HG03196 (cell line): ENCODE results near the gene CACNA2D4.

ENCODE experiments used
- ATAC-seq: cut with Tn5 transposase; IDR thresholded peaks from one replicate; pipeline ENCODE4 v1.9.1; 2021; ENCODE audit not compliant: unreplicated experiment

Gene CACNA2D4

DNA sequence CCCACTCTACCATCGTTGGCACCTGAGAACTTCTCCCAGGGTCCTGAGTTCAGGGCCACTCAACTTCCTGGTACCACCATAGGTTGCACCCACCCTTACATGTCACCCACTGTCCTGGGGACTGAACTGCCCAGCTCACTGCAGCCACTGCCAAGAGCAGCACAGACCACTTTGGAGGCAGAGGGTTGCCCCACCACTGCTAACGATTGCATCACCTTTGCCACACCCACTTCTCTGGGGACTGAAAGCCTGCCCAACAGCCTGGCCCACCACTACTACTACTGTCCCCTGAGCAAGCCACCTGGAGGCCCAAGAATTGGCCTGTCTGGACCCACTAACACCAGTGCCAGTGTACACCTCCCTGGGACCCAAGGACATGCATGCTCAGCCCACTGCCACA is 27.6 kb downstream of the CACNA2D4 start:
- no peak for ATAC-seq

DNA sequence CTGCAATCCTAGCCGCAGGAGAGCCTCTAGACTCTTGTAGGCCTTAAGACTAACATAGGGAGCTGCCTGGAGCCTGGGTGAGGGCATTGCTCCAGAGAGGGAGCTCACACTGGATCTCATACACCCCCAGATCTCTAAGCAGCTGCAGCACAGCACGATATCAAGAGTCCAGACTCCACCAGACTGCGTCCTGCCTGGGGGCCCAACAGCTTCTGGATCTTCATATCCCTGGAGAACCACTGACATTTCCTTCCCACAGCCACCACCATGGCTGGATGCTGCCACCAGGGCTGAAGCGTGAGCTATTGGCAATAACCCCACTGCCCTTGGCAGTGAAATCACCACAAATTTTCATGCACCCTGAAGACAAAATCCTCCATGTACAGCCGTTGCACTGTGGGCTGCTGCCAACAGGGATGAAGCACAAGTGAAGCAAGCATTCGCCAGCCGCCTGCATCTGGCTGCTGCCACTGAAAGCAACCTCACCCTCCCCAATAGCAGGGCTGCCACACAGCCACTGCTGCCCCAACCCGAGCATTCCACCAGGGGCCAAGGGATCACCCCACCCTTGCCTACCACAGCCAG is 28.2 kb downstream of the CACNA2D4 start:
- no peak for ATAC-seq

DNA sequence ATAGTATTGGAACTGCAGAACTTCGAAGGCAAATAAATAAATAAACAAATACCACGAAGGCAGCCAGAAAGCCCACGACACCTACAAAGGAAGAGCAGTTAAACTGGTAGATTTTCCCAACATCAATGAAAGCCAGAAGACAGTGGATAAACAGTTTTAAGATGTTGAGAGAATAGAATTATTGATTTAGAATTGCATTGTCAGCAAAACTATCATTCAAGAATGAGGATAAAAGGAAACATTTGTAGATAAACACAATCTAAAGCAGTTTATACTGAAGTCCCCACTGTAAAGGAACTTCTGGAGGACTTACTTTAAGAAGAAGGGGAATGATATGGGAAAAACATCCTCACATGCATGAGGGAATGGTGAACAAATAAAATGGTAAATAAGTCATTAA is 29.5 kb downstream of the CACNA2D4 start:
- ATAC-seq, result no peak

DNA sequence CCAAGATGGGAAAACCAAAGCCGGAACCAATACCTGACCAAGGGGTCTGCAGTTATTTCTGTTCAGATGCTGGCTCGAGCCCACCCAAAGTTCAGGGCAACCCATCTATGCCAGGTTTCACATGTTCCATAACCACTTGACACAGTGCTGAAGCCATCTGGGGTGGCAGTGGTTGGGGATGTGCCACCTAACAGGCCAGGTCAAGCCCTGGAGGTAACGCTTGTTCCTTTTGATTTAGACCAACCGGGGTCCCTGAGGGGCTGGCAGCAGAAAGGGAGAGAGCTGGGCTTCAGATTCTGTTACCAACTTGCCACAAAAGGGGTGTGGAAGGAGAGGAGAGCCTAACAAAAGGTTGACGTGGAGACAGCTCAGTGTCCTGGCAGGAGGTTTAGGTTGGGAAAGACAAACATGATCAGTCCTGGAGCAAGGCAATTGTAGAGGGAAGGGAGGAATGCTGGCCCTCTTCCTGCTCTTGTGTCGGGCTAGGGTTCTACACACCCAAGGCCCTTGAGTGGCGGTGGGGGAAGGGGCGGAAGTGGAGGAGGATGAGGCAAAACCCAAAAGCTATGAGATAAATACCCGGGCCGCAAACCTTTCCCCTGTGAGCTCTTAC is 31.9 kb downstream of the CACNA2D4 start:
- ATAC-seq, result no peak

DNA sequence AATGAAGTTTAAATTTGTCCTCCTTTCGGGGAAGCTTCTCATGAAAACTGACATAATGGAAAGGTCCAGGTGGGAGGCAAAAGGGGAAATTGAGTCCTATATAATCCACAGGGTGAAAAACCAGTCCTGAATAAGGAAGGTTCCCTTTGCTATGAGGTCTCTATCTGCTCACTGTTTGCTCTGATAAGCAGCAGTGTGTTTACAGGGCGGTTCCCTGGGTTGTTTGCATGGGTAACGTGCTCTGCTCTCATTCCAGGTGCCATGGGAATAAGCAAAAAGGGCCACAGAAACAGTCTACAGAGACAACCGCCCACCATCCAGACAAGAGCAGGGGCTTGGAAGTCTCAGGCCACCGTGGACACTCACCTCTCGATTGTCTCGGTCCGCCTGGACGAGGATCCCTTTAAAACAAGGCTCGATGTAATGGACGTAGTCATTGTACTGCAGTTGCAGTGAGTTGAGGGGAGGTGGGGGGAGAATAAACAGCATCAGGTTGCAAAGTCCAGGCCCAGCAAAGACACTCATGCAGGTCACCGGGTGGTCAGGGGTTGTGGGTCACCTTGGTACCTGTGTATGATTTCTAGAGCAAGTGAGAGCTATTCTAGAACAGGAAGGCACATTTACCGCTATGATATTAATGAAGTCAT is 32.7 kb downstream of the CACNA2D4 start:
- ATAC-seq, result no peak

DNA sequence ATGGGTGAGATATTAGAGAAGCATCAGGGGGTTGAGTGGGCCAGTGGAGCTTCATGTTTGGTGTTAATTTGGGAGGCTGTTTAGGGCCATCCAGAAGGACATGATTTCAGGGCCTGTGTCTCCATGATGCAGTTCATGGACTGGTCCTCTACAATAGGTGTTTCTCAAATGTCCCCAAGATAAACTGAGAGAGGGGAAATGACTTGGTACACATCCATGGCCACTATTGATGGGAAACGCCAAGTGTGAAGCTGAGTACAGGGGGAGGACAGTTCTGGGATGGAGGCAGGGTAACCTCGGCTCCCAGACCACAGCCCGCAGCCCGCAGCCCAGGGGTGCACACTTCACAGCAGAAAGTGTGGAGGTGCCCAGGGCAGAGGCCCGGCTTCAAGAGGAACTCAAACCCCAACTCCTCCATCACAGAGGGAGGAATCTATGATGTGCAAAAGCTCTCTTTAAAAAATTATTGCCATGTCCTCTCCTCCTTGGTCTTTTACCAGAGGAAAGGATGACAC is 33.3 kb downstream of the CACNA2D4 start:
- ATAC-seq, result no peak

DNA sequence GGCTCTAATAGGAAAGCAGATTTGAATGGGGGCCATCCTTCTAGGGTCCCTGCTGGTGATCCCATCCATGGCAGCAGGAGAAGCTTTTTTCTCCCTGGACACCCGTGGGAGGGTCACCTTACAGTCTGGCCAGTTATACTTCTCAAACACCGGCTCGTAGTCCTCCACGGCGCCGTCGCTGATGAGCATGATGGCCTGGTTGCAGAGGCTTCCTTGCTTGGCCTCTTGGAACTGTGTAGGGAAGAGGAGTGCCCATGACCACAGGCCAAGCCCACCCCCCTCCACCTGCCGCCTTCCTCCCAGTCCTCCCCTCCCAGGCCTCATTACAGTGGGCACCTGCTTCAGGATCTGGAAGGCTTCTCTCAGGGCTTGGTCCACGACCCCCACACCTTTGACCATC is 33.8 kb downstream of the CACNA2D4 start:
- no peak for ATAC-seq

DNA sequence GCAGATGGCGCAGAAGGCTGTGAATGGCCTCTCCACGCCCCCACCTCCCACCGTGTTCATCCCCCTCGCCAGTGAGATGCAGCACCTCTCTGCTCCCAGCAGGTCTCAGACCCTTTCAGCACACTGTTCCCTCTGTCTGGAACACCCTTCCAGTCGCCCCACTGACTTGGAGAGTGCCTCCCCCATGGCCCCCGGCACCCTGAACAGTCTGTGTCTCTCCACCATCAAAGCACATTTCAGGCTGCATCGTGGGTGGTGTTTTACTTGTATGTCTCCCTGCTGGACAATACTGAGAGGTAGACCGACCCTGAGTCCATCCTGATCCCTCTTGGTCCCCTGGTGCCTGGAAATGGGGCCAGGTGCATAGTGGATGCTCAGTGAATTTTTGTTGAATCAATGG is 34.9 kb downstream of the CACNA2D4 start:
- no peak for ATAC-seq

DNA sequence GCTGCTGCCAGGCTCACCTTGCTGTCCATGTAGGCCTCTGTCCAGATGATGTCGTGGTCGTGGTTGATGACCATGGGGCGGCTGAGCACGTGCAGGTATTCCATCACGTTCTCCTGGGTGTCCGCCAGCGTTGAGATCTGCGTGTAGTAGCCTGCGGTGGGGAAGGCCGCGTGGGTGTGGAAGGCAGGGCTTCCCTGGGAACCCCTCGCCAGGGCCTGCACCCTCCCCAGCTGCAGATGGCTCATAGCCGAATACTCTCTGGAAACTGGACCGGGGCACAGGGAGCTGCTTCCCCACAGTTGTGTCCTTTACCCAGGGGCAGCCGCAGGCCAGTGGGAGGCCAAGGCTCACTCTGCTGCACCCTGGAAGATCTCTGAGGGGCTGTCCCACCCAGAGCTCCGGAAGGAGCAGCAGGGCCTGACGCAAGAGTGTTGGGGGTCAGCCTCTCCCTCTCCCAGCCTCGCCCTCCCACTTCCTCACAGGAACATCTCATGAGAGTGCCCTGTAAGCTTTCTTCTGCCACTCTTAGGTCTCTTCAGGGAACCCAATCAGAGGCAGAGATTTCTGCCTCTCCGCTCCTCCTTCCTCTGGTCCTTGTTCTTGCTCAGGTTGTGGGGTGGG is 35.5 kb downstream of the CACNA2D4 start:
- no peak for ATAC-seq

DNA sequence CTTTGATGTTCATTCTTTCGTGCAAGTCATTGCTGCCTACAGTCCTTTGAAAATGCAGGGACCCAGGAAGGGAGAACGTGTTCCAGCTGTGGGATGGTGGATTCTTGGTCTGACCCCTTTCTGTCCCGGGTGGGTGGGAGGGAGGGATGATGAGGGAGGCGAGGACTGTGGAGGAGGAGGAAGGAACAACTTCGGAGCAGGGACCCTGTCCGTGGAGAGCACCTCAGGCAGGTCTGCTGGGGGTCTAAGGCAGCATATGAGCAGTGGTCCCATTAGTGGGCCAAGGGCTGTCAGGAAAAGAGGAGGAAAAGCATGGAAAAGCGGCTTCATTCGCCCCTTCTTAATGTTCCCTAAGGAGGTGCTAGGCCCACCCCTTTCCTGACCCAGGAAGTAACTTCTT is 36.0 kb downstream of the CACNA2D4 start:
- ATAC-seq, result no peak

DNA sequence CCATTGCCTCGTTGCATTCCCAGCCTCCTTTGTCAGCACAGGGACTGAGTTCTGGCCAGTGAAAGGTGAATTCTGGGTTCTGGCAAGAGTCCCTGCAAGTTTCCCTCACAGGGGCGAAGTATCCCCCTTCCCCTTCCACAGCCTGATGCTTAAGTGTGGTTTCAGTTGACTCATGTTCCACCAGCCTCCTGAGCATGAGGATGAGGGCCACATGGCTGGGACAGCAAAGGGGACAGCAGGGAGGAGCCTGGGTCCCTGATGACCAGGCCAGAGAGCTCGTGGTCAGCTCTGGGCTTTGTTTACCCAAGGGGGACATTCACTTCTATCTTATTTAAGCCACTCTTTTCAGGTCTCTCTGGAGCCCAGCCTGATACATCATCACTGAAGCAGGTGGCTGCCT is 36.5 kb downstream of the CACNA2D4 start:
- no peak for ATAC-seq

DNA sequence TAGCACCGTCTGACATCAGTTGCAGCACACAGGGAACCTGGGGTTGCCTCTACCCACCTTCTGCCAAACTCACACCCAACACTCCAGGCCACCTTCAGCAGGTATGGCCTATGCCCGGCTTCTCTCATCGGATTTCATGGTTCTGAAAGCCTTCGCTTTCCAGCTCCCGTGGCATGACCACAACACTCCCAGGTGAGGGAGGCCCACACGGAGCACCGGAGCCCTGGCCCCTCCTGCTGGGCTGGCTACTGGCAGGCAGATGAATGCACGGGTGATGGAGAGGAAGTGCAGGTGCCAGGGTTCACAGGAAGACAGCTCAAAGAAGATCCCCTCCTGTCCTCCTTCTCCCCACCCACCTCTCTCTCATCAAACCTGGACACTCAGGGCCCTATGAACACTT is 37.2 kb downstream of the CACNA2D4 start:
- no peak for ATAC-seq

DNA sequence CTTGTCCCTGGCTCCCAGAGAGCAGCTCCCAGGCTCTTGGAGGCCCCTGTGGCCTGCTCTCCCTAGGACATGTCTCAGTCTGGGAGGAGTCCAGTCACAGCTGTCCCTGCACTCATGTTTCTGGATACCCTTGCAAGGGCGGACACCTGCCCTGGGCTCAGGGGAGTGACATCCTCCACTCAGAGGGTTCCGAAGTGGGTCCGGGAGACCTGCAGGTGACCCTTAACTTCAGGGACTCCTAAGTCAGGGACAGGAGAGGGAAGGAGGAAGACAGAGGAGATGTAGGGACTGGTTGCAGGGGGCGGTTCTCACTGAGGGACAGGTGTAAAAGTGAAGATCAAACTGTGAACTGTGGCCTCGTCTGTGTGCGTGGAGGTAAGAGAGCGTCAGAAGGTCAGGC is 37.6 kb downstream of the CACNA2D4 start:
- no peak for ATAC-seq

DNA sequence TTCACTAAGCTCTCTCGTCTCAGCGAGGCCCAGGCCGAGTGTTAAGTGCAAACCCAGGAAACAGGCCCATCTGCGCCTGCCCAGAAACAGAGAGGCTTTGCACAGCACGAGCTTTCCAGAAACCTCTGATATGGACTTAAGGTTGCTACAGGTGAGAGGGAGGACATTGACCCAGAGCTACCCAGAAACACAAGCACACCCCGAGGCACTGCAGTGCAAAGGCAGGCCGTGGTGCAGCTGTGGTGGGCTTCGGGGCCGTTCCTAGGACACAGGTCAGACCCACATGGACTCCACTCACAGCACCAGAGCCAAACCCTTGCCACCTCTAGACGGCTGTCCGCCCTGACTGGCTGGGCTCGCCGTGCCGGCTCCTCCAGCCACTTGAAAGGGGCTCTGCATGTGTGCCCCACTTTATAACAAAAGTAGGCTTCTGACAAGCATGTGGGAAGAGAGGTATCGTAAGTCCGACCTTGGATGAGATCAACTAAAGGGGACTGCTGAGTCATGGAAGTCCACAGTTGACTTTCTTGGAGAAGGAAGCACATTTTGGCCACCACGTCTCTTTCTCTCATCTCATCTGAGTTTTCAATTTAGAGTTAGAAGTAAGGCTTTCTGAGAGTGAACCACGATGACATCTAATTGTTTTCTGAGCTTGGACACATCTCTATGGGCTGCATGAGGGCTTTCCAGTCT is 38.2 kb downstream of the CACNA2D4 start:
- ATAC-seq, result no peak

DNA sequence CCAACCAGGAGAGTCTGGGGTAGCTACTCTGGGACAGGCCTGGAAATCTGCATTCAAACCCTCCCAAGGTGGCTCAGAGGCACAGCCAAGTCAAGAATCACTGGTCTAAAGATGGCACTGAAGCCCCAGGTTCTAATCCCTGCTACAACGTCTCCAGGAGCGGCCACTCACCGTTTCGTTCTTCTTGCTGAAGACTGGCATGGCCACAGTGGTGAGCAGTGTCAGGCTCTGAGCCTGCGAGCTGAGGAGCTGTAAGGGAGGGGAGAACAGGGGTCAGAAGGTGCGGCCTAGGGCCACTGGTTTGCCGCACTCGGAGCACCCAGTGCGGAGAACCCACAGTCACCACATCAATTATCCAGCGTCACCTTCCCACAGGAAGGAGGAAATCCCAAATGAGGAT is 38.8 kb downstream of the CACNA2D4 start:
- no peak for ATAC-seq

DNA sequence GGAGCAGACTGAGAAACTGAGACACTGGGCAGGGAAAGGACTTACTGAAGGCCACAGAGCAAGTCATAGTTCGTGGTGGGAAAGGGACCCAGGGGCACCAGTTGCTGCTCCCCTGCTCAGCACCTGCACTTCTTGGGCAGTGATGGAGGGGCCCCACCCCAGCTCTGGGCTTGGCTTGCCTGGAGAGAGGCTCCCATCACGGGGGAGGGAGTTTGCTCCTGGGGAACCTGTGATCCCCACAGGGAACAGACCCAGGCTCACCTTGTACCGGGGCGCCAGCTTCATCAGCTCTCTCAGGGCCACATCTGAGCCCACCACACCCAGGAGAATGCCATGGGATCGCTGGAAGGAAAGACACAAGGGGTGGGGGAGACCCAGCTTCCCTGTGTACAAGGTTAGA is 39.8 kb downstream of the CACNA2D4 start:
- no peak for ATAC-seq

DNA sequence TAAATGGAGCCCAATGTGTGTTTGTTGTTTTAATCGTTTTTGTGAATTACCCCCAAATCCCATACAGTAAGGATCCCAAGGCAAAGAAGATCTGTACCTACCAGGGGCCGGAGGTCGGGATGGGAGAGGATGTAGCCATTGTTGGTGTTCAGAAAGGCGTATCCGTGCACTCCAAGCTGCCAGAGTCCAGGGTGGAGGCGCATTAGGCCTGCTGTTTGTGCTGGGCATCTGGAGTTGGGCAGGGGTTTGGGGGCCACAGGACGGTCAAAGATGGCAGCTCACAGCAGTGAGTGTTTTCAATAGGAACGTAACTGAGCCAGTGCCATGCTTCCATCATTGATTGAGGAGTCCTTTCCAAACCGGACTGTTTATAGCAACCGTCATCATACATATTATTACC is 40.2 kb downstream of the CACNA2D4 start:
- no peak for ATAC-seq

DNA sequence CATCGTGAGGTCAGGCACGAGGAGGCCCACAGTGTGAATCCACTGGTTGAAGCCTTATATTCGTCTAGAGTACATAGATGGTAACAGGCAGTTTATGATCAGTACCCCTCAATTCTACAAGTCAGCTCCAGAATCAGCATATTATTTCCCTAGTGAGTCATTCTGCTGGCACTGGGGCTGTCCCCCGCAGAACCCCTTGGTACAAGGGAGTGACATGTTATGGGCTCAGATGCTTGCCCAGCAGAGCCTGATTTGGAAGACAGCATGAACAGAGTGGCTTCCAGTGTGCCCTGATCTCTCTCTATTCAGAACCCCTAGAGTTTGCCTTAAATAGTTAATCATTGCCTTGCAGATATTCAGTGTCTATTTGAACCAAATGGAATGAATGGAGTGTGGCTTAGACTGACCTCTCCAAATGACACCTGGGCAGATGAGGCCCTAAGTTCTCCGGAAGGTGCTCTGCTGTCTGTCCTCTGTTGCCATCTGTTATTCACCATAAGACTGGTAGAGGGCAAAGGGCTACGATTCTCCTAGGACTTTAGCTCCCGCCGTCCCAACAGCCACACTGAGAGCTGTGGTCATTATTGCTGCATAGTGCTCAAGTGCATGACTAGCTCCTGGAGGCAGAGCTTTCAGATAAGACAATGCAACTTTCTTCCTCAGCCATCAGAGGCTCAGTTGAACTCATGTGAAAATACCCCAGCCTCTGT is 41.1 kb downstream of the CACNA2D4 start:
- no peak for ATAC-seq

DNA sequence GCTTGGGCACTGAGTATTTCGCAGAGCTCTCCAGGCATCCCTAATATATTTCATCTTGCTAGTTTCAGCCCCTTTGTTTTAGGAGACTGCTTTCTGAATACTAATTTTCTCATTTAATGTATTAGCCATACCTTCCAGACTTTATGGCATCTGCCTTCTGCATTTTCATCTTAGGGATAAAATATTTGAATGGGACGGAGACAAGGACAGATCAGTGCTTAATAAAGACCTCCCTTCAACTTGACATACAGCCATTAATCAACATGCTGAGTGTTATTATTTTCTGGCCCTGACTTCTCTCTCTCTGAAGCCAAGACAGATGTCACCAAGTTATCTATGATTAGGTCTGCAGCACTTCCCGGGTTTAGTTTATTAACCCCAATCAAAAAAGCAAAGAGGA is 42.4 kb downstream of the CACNA2D4 start:
- no peak for ATAC-seq

DNA sequence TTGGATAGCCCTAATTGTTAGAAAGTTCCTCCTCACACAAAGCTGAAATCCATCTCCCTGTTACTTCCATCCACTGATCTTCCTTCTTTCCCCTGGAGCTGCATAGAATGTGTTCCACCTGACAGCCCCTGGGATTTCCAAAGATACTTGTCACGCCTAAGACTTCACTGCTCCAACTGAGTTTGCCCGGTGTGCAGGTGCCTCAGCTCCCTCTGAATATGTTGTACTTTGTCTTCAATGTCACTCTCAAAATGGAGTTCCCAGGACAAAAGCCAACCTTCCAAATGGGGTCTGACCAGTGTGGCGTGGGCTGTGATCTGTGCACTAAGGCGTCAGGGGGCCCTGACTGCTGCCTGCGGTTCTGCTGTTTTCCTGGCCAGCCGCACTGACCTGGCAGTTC is 42.8 kb downstream of the CACNA2D4 start:
- no peak for ATAC-seq
